Stimulated activated CD4-positive, alpha-beta T cell treated with anti-CD3 and anti-CD28 coated beads, Interleukin-2, amount 100 ng/mL, for 24 hours (primary cell): Measurements from ENCODE around the gene CAPRIN1.

Experiments
- DNase-seq, 2 donors: peaks; one replicate each; pipeline ENCODE4 v3.0.0-alpha.2; 2020

CAPRIN1 gene

DNA sequence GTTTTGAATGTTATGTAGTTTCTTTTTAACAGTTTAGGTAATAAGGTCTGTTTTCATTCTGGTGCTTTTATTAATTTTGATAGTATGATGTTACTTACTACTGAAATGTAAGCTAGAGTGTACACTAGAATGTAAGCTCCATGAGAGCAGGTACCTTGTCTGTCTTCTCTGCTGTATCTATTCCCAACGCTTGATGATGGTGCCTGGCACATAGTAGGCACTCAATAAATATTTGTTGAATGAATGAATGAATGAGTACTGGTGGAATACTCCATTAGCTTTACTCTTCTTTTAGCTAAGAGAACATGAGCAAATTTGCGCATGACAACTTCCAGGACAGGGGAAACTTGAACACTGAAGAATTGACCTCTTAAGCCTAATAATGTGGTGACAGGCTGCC is 47.3 kb downstream of the CAPRIN1 start:
- no peak for DNase-seq

- no peak for DNase-seq
These were observed 53.1 kb downstream of the CAPRIN1 start for GRCh38 chr11:34104680-34105078.

GRCh38 chr11:34105079-34105956 is 53.8 kb downstream of the CAPRIN1 start, which contains the start of gene NAT10:
Gene NAT10, plus strand, starts transcription at chr11:34105629. Its CDS starts 2,597 bp downstream, at chr11:34108226.
- DNase-seq: peak; percentile 95 to 97

GRCh38 chr11:34105957-34106504 is 54.5 kb downstream of the CAPRIN1 start:
- DNase-seq: no peak

DNA sequence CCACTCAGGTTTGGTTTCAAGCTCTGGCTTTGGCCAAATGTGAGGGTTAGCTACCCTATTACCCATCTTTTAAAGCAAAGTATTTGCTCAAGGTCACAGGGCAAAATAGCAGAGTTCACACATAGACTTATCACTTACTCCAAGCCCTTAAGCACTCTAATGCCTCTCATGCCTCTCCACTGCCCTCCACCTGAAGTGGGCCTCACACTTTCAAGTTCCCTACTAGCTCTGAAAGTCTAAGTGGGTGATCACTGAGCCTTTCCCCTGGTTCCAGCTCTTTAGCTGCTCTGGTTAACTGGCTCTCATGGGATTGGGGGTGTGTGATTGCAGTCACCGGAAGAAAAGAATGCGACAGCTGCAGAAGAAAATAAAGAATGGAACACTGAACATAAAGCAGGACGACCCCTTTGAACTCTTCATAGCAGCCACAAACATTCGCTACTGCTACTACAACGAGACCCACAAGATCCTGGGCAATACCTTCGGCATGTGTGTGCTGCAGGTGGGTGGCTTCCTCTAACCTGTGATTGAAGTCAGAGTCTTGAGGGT is 60.3 kb downstream of the CAPRIN1 start:
- DNase-seq: no peak

DNA sequence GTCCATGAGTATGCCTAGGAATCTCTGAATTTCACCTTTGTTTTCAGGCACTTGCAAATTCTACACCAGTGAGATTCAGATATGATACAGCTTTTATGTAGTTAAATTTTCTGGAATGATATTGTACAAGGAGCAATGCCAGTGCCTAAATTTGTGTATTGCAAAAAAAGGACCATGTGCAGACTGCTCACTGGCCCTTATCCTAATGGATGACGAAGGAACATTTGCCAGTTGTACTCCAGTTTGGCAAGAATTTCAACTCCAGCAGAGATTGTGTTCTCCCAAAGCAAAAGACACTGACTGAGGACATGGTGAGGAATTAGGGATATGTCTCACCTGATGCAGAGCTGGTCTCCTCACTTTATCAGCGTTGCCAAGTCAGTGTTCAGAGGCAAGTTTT is 62.5 kb downstream of the CAPRIN1 start:
- DNase-seq: no peak

GRCh38 chr11:34114471-34114870 is 62.9 kb downstream of the CAPRIN1 start:
- DNase-seq: no peak

DNA sequence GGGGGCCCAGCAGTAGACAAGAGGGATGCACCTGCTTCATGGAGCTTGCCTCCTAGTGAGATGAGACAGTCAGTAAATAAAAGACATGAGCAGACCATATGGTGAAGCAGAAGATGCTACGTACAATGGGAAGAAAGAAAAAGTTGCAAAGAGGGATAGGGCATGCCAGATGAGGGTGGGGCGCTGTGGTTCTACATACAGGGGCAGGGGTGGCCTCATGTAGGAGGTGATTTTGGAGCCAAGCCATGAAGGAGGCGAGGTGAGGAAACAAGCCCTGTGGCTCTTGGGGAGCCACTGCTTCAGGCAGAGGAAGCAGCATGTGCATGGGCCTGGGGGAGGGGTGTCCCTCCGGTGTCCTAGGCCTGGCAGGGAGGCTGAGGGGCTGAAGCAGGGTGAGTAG is 69.1 kb downstream of the CAPRIN1 start:
- no peak for DNase-seq

GRCh38 chr11:34124885-34125668 is 73.5 kb downstream of the CAPRIN1 start:
- no peak for DNase-seq

DNA sequence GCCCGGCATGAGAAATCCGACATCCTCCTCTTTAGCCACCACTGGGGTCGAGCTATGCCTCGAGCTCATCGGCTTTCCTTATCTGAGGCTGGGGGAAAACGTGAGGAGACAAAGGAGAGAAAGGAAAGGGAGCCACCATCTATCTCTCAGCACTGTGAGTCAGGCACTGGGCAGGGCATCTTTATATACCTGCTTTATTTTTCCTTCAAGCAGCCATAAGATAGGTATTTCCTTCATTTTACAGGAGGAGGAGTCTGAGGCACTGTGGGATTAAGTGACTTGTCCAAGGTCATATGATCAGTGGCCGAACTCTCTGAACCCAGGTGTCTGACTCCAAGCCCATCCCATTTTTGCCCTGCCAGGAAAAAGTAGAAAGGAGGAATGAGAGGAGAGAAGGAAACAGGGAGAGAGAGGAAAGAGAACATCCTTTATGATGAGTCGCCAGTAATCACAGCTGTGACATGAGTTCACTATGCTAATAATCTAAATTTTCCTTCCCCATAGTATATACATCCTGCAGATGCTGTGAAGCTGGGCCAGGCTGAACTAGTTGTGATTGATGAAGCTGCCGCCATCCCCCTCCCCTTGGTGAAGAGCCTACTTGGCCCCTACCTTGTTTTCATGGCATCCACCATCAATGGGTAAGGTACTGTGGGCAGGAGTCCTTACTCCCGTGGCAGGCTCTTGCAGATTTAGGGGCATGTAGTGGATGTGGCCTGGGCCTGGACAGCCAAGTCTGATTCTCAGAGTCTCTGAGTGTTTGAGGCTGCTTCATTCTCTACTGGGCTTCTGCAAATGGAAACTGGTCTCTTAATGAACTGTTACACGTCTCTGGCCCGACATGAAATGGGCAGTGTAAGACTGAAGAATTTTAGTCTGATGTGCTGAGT is 75.7 kb downstream of the CAPRIN1 start:
- DNase-seq: no peak

GRCh38 chr11:34128824-34129223 is 77.3 kb downstream of the CAPRIN1 start:
- no peak for DNase-seq

- no peak for DNase-seq
These were observed 80.9 kb downstream of the CAPRIN1 start for GRCh38 chr11:34132261-34132965.

- DNase-seq: no peak
These were observed 83.2 kb downstream of the CAPRIN1 start for GRCh38 chr11:34134765-34135164.

DNA sequence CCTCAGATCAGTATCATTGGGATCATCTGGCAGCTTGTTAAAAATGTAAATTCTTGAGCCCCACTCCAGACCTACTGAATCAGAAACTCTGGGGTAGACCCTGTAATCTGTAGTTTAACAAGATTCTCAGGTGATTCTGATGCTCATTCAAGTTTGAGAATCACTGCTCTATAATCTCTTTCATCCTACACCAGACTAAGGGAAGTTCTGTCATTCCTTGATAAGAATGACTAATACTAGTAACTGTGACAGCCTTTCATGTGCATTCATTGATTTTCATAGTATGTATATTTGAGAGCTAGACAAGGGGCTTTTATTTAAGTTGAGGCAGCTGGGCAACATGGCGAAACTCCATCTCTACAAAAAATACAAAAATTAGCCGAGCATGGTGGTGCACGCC is 83.9 kb downstream of the CAPRIN1 start:
- DNase-seq: no peak

DNA sequence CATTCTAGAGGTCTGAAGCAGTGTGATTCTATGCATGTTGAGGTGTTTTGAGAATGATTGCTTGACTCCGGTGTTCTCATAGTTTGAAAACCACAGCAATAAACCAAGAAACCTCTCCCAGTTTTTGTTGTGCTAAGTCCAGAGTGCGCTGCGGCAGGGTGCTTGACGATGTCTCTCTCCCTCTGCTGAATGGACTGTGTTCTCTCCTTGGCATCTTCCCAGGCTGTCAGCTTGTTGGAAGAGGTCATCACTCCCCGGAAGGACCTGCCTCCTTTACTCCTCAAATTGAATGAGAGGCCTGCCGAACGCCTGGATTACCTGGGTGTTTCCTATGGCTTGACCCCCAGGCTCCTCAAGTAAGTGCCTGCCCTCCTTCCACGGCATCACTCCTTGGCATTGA is 84.9 kb downstream of the CAPRIN1 start:
- no peak for DNase-seq

DNA sequence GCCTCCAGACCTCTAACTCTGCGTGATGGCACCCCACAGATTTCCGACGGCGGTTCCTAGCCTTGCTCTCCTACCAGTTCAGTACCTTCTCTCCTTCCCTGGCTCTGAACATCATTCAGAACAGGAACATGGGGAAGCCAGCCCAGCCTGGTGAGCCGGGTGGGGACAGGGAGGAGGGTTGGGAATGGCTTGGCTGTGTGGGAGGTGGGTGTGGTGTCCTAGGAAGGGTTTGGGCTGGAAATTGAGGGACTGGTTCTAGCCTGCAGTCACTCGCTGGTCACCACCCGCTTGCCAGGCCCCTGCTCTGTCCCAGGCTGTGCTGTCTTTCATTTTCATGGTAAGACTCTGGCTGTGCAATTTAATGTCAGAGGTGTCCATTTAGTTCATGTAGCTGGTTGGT is 87.8 kb downstream of the CAPRIN1 start:
- no peak for DNase-seq

DNA sequence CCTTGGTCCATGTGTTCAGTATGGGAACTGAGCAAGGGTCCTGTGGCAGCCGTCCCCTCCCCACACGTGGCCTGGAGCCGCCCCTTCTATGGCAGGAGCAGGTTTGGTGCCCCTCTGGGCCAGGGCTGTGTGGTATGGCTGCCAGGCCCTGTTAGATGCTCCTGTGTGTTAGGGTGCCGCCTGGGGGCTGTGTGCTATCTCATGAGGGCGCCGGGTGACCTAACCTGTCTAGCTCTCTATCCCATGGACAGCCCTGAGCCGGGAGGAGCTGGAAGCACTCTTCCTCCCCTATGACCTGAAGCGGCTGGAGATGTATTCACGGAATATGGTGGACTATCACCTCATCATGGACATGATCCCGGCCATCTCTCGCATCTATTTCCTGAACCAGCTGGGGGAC is 88.6 kb downstream of the CAPRIN1 start:
- DNase-seq: no peak

DNA sequence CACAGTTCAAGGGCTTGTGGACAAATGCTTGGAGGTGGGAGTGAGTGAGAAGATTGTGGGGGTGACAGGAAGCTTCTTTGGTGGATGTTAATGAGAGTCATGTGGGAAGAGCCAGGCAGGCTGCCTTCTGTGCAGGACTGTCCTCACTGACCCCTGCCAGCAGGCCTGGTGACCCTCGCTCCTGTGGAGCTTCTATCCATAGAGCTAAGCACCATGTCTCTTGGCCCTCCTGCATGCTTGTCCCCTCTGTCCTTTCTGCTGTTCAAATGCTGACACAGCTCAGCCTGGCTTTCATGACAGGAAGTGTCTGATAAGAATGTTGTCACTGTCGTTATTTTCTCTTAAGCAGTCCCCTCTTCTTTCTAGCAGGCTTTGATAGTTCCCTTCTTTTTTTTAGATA is 91.5 kb downstream of the CAPRIN1 start:
- no peak for DNase-seq

GRCh38 chr11:34145073-34145472 is 93.5 kb downstream of the CAPRIN1 start:
- DNase-seq: no peak

GRCh38 chr11:34145847-34146381 is 94.4 kb downstream of the CAPRIN1 start:
- DNase-seq: no peak

GRCh38 chr11:34146411-34146810 is 94.9 kb downstream of the CAPRIN1 start:
- no peak for DNase-seq
